Measurements from ENCODE around the gene STYX.

STYX gene, protein sequence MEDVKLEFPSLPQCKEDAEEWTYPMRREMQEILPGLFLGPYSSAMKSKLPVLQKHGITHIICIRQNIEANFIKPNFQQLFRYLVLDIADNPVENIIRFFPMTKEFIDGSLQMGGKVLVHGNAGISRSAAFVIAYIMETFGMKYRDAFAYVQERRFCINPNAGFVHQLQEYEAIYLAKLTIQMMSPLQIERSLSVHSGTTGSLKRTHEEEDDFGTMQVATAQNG
- 51.7 to 108 (median 53.4) reads per million in 3 donors for total RNA-seq

DNA sequence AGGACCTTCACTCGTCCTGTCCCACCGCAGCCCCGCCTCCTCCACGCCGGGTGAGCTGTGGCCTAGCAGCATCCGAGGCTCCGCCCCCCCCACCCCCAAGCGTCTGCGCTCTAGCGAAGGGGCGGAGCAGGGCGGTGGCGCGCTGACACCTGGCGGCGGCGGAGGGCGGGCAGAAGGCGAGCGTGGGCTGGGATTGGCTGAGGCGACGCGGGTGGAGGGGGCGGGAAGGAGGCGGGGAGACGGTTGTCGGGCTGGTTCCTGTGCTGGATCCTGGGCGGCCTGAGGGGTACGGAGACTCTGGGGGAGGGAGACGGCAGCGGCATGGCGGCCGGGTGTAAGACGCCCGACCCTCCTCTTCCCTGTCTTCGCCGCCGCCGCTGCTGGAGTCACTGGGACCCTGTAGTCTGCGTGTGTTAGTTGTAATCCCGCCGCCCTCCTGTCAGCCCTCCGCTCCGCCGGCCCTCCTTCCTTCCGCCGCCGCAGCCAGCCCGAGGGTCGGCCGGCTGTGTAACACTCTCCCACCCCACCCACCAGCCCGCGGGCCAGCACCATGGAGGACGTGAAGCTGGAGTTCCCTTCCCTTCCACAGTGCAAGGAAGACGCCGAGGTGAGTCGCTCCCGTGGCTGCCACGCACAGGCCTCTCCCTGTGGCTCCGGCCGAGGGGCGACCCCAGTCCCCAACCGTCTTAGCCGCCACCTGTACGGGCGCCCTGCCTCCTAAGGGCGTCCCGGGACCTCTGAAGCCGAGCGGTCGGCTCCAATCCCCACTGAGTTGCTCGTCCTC lies at the start of gene STYX:
TSS of gene STYX (plus strand) at position 242 of the 784 bp plus-strand sequence. CDS start at position 551, 309 bp downstream.
- Histone ChIP-seq H3K27ac (ENCODE audit: insufficient read depth, low read length, poor library complexity, severe bottlenecking) (peak within 1 kb of the TSS; percentile 88), H3K4me3 (ENCODE audit: insufficient read depth, low read depth, low read length, poor library complexity, severe bottlenecking) (peak within 1 kb of the TSS; percentile 99), H3K4me1 (ENCODE audit: control insufficient read depth, insufficient read depth, low read length, poor library complexity, severe bottlenecking) (peaks cover 4% of the 10 kb centered on the region), H3K36me3 (ENCODE audit: control insufficient read depth, insufficient read depth, low read length) (peaks cover 16% of the 10 kb centered on the region), H3K9me3 (ENCODE audit: control insufficient read depth, low read length) (no peaks in the 10 kb centered on the region), H3K27me3 (replicated peaks; ENCODE audit: control insufficient read depth, insufficient read depth, low read length, poor library complexity, severe bottlenecking) (no peaks in the 10 kb centered on the region)
- peak; percentile 98 to 99 (median 98) for DNase-seq

DNA sequence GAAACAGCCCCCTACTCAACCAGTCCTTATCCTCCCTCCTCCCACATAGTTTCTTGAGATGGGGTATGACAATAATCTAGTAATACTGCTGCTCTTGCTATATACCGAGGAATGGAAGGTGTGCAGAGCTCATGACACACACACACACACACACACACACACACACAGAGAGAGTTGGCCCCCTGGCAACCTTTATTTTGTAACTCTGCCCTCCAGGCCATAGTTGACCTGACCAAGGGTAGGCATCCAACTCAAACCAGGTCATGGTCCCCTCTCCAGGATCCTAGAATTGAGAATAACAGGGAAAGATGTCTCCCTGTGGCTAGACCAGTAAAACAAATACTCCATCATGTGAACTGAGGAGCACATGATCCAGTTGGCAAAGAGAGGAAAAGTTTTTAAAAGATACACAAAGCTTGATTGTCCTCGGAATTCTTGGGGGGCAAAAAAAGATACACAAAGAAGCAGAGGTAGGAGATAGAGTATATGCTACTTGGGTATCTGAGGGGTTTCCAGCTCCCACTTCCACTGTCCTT lies 45.9 kb upstream of the STYX start:
- peak overlapping the region; percentile 23 for H3K27ac ChIP-seq (ENCODE audit: insufficient read depth, low read length, poor library complexity, severe bottlenecking)
- peaks cover 4% of the 10 kb centered on the region for H3K4me1 ChIP-seq (ENCODE audit: control insufficient read depth, insufficient read depth, low read length, poor library complexity, severe bottlenecking)
- no peak overlapping the region for H3K4me3 ChIP-seq (ENCODE audit: insufficient read depth, low read depth, low read length, poor library complexity, severe bottlenecking)
- H3K27me3 ChIP-seq (replicated peaks; ENCODE audit: control insufficient read depth, insufficient read depth, low read length, poor library complexity, severe bottlenecking): no peaks in the 10 kb centered on the region
- H3K36me3 ChIP-seq (ENCODE audit: control insufficient read depth, insufficient read depth, low read length): peaks cover 10% of the 10 kb centered on the region
- DNase-seq: no peak
- no peaks in the 10 kb centered on the region for H3K9me3 ChIP-seq (ENCODE audit: control insufficient read depth, low read length)

DNA sequence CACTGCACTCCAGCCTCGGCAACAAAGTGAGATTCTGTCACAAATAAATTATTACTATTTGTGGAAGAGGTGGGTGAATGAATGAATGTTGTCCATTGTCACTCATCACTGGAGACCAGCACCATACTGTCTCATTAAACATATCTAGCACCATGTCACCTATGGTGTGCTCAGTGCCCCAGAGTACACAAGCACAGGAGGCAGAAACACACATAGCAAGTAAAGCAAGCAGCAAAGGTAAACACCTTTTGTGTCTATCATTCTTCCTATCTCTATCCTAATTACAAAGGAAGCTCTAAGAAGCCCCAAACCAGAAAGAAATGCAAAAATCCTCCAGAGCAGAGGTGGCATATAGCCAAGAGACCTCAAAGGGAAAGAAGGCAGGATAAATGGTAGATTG lies 43.8 kb upstream of the STYX start:
- Histone ChIP-seq H3K36me3 (ENCODE audit: control insufficient read depth, insufficient read depth, low read length) (peaks cover under 1% of the 10 kb centered on the region), H3K4me3 (ENCODE audit: insufficient read depth, low read depth, low read length, poor library complexity, severe bottlenecking) (no peak overlapping the region), H3K9me3 (ENCODE audit: control insufficient read depth, low read length) (no peaks in the 10 kb centered on the region), H3K27ac (ENCODE audit: insufficient read depth, low read length, poor library complexity, severe bottlenecking) (no peak overlapping the region), H3K4me1 (ENCODE audit: control insufficient read depth, insufficient read depth, low read length, poor library complexity, severe bottlenecking) (peaks cover 4% of the 10 kb centered on the region), H3K27me3 (replicated peaks; ENCODE audit: control insufficient read depth, insufficient read depth, low read length, poor library complexity, severe bottlenecking) (no peaks in the 10 kb centered on the region)
- DNase-seq: no peak

DNA sequence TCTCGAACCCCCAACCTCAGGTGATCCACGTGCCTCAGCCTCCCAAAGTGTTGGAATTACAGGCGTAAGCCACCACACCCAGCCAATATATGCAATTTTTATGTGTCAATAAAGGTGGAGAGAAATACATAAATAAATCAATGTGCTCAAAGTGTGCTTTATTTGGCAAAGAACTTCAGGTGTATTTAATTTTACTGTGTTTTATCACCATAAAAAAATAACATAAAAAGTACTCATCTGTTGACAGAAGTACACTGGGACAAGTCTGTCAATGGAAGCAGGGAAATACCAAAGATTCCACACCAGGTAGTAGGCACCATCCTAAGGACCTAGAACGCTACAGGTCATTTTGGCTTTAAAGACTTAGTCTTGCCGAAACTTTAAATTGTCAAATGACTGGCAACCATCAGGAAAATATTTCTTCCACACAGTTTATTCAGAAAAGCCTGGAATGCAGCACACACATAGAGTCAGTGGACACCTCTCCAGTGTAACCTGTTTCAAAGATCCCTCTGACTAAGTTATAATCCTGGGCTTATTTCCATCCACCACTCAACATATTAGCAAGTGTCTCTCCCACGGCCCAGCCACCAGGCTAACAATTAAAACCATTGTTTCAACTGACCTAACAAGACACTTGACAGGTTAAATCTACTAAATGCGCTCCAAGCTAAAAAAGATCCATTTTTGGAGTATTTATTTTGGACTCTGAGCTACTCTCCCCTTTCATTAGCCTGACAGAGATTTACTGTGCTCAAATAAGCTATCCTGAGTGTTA lies 38.8 kb upstream of the STYX start:
- DNase-seq: no peak
- no peaks in the 10 kb centered on the region for H3K9me3 ChIP-seq (ENCODE audit: control insufficient read depth, low read length)
- no peak overlapping the region for H3K27ac ChIP-seq (ENCODE audit: insufficient read depth, low read length, poor library complexity, severe bottlenecking)
- H3K36me3 ChIP-seq (ENCODE audit: control insufficient read depth, insufficient read depth, low read length): no peaks in the 10 kb centered on the region
- no peaks in the 10 kb centered on the region for H3K27me3 ChIP-seq (replicated peaks; ENCODE audit: control insufficient read depth, insufficient read depth, low read length, poor library complexity, severe bottlenecking)
- peaks cover 5% of the 10 kb centered on the region for H3K4me1 ChIP-seq (ENCODE audit: control insufficient read depth, insufficient read depth, low read length, poor library complexity, severe bottlenecking)
- no peak overlapping the region for H3K4me3 ChIP-seq (ENCODE audit: insufficient read depth, low read depth, low read length, poor library complexity, severe bottlenecking)

DNA sequence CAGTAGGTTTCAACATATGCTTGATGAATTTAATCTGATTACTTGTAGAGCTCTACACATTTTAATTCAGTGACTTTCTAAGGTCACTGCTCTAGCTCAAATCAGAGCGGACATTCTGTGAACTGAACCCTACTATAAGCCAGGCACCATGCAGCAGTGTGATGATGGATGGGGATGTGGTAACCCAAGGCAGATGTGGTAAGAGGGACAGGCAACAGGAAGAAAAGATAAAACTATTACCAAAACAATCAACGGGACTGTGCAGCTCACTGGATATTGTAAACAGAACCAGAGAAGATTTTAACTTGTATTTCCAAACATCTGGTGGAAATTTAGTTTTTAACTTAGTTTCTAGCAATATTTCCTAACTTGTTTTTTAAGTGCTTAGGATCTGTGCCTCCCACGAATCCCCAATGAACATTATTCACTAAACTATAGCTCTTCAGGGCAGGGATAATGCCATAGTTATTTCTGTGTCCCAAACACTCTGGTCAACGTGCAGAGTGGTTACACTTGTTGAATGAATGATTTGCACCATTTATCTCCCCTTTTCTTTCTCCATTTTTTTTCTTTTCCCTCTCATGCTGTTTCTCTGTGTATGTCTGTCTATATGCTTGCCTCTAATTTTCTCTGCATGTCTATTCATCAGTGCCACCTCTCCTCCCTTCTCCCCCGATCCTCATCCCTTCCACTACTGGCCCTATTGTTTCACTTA lies 37.6 kb upstream of the STYX start:
- H3K4me1 ChIP-seq (ENCODE audit: control insufficient read depth, insufficient read depth, low read length, poor library complexity, severe bottlenecking): peaks cover 5% of the 10 kb centered on the region
- no peak overlapping the region for H3K4me3 ChIP-seq (ENCODE audit: insufficient read depth, low read depth, low read length, poor library complexity, severe bottlenecking)
- no peak for DNase-seq
- H3K36me3 ChIP-seq (ENCODE audit: control insufficient read depth, insufficient read depth, low read length): no peaks in the 10 kb centered on the region
- H3K27me3 ChIP-seq (replicated peaks; ENCODE audit: control insufficient read depth, insufficient read depth, low read length, poor library complexity, severe bottlenecking): no peaks in the 10 kb centered on the region
- no peaks in the 10 kb centered on the region for H3K9me3 ChIP-seq (ENCODE audit: control insufficient read depth, low read length)
- H3K27ac ChIP-seq (ENCODE audit: insufficient read depth, low read length, poor library complexity, severe bottlenecking): no peak overlapping the region

DNA sequence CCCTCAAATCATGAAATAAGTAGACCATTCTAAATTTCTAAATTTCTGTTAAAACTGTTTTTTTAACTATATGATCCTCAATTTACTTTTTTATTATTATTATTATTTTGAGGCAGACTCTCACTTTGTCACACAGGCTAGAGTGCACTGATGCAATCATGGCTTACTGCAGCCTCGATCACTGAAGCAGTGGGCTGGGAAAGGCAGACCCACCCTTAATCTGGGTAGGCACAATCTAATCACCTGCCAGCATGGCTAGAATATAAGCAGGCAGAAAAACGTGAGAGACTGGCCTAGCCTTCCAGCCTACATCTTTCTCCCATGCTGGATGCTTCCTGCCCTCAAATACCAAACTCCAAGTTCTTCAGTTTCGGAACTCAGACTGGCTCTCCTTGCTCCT lies 36.9 kb upstream of the STYX start:
- H3K9me3 ChIP-seq (ENCODE audit: control insufficient read depth, low read length): no peaks in the 10 kb centered on the region
- H3K27ac ChIP-seq (ENCODE audit: insufficient read depth, low read length, poor library complexity, severe bottlenecking): no peak overlapping the region
- H3K36me3 ChIP-seq (ENCODE audit: control insufficient read depth, insufficient read depth, low read length): no peaks in the 10 kb centered on the region
- no peak for DNase-seq
- no peak overlapping the region for H3K4me3 ChIP-seq (ENCODE audit: insufficient read depth, low read depth, low read length, poor library complexity, severe bottlenecking)
- peaks cover 5% of the 10 kb centered on the region for H3K4me1 ChIP-seq (ENCODE audit: control insufficient read depth, insufficient read depth, low read length, poor library complexity, severe bottlenecking)
- H3K27me3 ChIP-seq (replicated peaks; ENCODE audit: control insufficient read depth, insufficient read depth, low read length, poor library complexity, severe bottlenecking): no peaks in the 10 kb centered on the region

DNA sequence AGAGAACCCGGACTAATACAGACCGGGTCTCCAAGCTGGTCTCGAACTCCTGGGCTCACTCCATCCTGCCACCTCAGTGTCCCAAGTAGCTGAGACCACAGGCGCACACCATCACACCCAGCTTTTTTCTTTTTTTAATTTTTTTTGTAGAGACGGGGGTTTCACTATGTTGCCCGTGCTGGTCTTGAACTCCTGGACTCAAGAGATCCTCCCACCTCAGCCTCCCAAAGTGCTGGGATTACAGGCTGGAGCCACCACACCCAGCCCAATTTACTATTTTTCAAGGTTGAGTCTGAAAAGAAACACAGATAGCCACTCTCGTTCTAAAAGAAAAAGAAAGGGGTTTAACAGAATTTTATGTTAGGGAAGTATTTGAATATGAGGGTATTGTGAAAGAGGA lies 36.4 kb upstream of the STYX start:
- H3K4me3 ChIP-seq (ENCODE audit: insufficient read depth, low read depth, low read length, poor library complexity, severe bottlenecking): no peak overlapping the region
- no peaks in the 10 kb centered on the region for H3K27me3 ChIP-seq (replicated peaks; ENCODE audit: control insufficient read depth, insufficient read depth, low read length, poor library complexity, severe bottlenecking)
- DNase-seq: no peak
- no peaks in the 10 kb centered on the region for H3K9me3 ChIP-seq (ENCODE audit: control insufficient read depth, low read length)
- H3K4me1 ChIP-seq (ENCODE audit: control insufficient read depth, insufficient read depth, low read length, poor library complexity, severe bottlenecking): peaks cover 5% of the 10 kb centered on the region
- H3K36me3 ChIP-seq (ENCODE audit: control insufficient read depth, insufficient read depth, low read length): no peaks in the 10 kb centered on the region
- H3K27ac ChIP-seq (ENCODE audit: insufficient read depth, low read length, poor library complexity, severe bottlenecking): no peak overlapping the region

DNA sequence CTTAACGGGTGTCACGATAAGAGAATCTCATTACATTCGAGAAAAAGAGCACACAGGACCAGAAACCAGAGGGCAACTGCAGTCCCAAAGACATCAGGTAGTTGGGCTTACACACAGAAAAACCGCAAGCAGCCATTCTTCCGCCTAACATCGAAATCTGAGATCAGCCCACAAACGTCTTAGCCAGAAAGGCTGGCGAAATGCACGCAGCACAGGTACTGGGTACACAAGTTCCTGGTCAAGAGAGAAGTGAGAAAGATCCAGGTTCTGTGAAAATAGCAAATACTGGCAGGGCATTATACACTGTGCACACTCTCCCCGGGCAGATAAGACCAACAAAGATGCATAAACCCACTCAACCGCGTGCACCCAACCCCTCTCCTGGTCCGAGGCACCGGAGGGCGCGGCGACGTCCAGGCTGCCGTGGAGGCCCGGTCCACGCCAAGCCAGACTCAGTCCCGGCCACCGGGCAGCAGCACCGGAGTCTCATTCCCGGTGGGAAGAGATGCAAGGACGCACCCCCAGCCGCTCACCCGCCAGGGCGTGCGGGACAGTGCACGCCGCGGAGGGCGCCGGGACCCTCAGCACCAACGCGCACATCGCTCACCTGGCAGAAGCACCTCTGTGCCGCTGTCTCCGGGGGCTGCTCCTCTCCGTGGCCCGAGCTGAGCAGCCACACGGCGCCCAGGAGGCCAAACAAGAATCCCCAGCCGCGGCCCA lies 35.0 kb upstream of the STYX start:
- DNase-seq: peak; percentile 40 to 49 (median 47)
- H3K9me3 ChIP-seq (ENCODE audit: control insufficient read depth, low read length): no peaks in the 10 kb centered on the region
- H3K36me3 ChIP-seq (ENCODE audit: control insufficient read depth, insufficient read depth, low read length): no peaks in the 10 kb centered on the region
- peak overlapping the region; percentile 80 for H3K27ac ChIP-seq (ENCODE audit: insufficient read depth, low read length, poor library complexity, severe bottlenecking)
- no peaks in the 10 kb centered on the region for H3K27me3 ChIP-seq (replicated peaks; ENCODE audit: control insufficient read depth, insufficient read depth, low read length, poor library complexity, severe bottlenecking)
- peaks cover 5% of the 10 kb centered on the region for H3K4me1 ChIP-seq (ENCODE audit: control insufficient read depth, insufficient read depth, low read length, poor library complexity, severe bottlenecking)
- peak overlapping the region; percentile 93 for H3K4me3 ChIP-seq (ENCODE audit: insufficient read depth, low read depth, low read length, poor library complexity, severe bottlenecking)

DNA sequence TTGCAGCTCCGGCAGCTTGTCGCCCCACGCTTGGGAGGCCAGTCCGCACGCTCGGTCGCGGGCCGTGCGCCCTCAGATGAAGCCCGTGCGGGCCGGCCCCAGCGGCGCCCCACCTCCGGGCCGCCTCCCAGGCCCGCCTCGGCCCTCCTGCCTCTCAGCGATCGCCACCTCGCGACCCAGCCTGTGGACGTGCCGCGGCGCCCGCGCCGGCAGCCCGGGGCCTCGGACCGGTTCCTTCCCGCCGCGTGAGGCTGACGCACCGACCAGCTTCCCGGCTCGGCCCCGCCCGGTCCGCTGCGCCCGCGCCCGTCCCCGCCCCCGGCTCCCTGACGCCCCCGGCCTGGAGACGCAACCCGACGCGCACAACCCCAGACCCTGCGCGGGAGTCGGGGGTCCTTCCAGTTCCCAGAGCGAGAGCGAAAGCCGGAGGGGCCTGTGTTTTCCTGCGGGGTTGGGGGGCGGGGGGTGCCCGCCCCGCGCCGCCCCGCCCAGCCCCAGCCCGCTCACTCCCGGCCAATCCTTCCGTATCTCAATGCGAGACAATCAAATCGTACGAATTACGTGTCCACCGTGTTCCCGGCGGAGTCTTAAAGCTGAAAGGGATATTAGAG lies 34.4 kb upstream of the STYX start, which contains the start of gene ERO1A:
TSS of gene ERO1A (minus strand) at position 78 of the 611 bp plus-strand sequence. CDS start at position 1, 77 bp downstream.
- H3K36me3 ChIP-seq (ENCODE audit: control insufficient read depth, insufficient read depth, low read length): no peaks in the 10 kb centered on the region
- H3K27ac ChIP-seq (ENCODE audit: insufficient read depth, low read length, poor library complexity, severe bottlenecking): peak within 1 kb of the TSS; percentile 80
- no peaks in the 10 kb centered on the region for H3K9me3 ChIP-seq (ENCODE audit: control insufficient read depth, low read length)
- H3K27me3 ChIP-seq (replicated peaks; ENCODE audit: control insufficient read depth, insufficient read depth, low read length, poor library complexity, severe bottlenecking): no peaks in the 10 kb centered on the region
- H3K4me3 ChIP-seq (ENCODE audit: insufficient read depth, low read depth, low read length, poor library complexity, severe bottlenecking): peak within 1 kb of the TSS; percentile 93
- H3K4me1 ChIP-seq (ENCODE audit: control insufficient read depth, insufficient read depth, low read length, poor library complexity, severe bottlenecking): peaks cover 5% of the 10 kb centered on the region
- peak; percentile 50 to 56 (median 54) for DNase-seq

Data from effector memory CD4-positive, alpha-beta T cell (primary cell).